A673 (cell line): ENCODE data around the gene FPGS. TPM values are rescaled to one million over a fixed set of nuclear protein-coding genes. Genes with fewer than 3 reads are reported as not detected.

Experiments used
- BruUV-seq: library from RNA; stranded (reverse); fragments of 400-500 nt; replicated peaks from 2 replicates; lab custom pipeline; 2021; lab: Mats Ljungman, UMichigan
- CTCF ChIA-PET: fragments of 300-600 bp; sonication (Branson Sonifier 250); formaldehyde crosslinking; loops from one replicate; lab custom pipeline; 2022; ENCODE audit warnings: antibody characterized with exemption; lab: Charles Lee
- POLR2A ChIA-PET: fragments of 300-600 bp; sonication (Branson Sonifier 250); formaldehyde crosslinking; loops from one replicate; lab custom pipeline; 2022; ENCODE audit warnings: antibody characterized with exemption; ENCODE audit not compliant: low non-redundant PET; lab: Charles Lee
- DNase-seq: peaks from one replicate; pipeline ENCODE4 v3.0.0-alpha.2; 2015; ENCODE audit warnings: low spot score
- H3K27ac ChIP-seq: fragments of 200-600 bp; sonication (generic); 2 replicates; pipeline ENCODE4 v1.5.1; 2016; ENCODE audit warnings: mixed run types, low read depth, mild to moderate bottlenecking, mixed read lengths, antibody characterized with exemption, low read length; ENCODE audit not compliant: poor library complexity, severe bottlenecking
- H3K27me3 ChIP-seq: fragments of 200-600 bp; sonication (generic); replicated peaks from 2 replicates; pipeline ENCODE4 v1.6.1; 2017; ENCODE audit warnings: mixed run types, low read depth, mild to moderate bottlenecking, mixed read lengths, antibody characterized with exemption, low read length; ENCODE audit not compliant: insufficient read depth, poor library complexity
- H3K36me3 ChIP-seq: fragments of 200-600 bp; sonication (generic); 2 replicates; pipeline ENCODE4 v1.6.1; 2016; ENCODE audit warnings: mixed run types, mild to moderate bottlenecking, mixed read lengths, antibody characterized with exemption, low read length; ENCODE audit not compliant: insufficient read depth, poor library complexity, severe bottlenecking
- H3K4me1 ChIP-seq: fragments of 200-600 bp; sonication (generic); 2 replicates; pipeline ENCODE4 v1.6.1; 2017; ENCODE audit warnings: mixed run types, mild to moderate bottlenecking, mixed read lengths, antibody characterized with exemption, low read length; ENCODE audit not compliant: insufficient read depth, poor library complexity, severe bottlenecking
- H3K4me3 ChIP-seq: fragments of 200-600 bp; sonication (generic); 2 replicates; pipeline ENCODE4 v1.5.1; 2016; ENCODE audit warnings: low read depth, mixed run types, mild to moderate bottlenecking, mixed read lengths, low read length; ENCODE audit not compliant: poor library complexity, severe bottlenecking
- H3K9me3 ChIP-seq: fragments of 200-600 bp; sonication (generic); 2 replicates; pipeline ENCODE4 v1.6.1; 2016; ENCODE audit warnings: mixed run types, low read depth, mild to moderate bottlenecking, mixed read lengths, antibody characterized with exemption, low read length; ENCODE audit not compliant: poor library complexity, severe bottlenecking
- CTCF ChIP-seq: fragments of 300-800, 200-600 bp; sonication (generic); conservative IDR thresholded peaks from 2 replicates; pipeline ENCODE4 v1.5.1; 2017; ENCODE audit warnings: low read depth, mild to moderate bottlenecking, antibody characterized with exemption, low read length, moderate library complexity, mixed read lengths
- EZH2 ChIP-seq: fragments of 200-600 bp; sonication (generic); IDR thresholded peaks from 2 replicates; pipeline ENCODE4 v1.6.1; 2017; ENCODE audit warnings: borderline replicate concordance, low read depth, mild to moderate bottlenecking, mixed read lengths, antibody characterized with exemption, low read length; ENCODE audit not compliant: poor library complexity, severe bottlenecking
- intact Hi-C: fragments of 100-400 bp; cut with micrococcal nuclease; formaldehyde crosslinking; loops from one replicate; pipeline ENCODE4 v1.10.0; 2022; ENCODE audit not compliant: unreplicated experiment
- total RNA-seq: library from RNA; stranded (reverse); gene quantifications from 2 replicates; pipeline ENCODE4 v1.2.3, GENCODE V29; 2021

The FPGS gene
- total RNA-seq, 1 experiment from 2014 or later = 74.9 TPM

GRCh38 chr9:127767410-127767809 lies 35.3 kb upstream of the FPGS start:
- no peaks in the 10 kb centered on the region for H3K36me3 ChIP-seq
- ChIA-PET POLR2A (no interaction called here), CTCF (interaction anchor here (0.6 kb wide), 1 partner anchor 218 kb away, joined by 3 read pairs; no protein-coding TSS in a partner anchor)
- intact Hi-C loops = no loop called here
- no peak for DNase-seq
- no peaks in the 10 kb centered on the region for H3K9me3 ChIP-seq
- H3K4me3 ChIP-seq = no peak overlapping the region
- H3K4me1 ChIP-seq = peaks cover 7% of the 10 kb centered on the region
- no TSS peak for BruUV-seq
- no peak overlapping the region for H3K27ac ChIP-seq
- TF ChIP-seq EZH2 (no peak), CTCF (no peak)
- H3K27me3 ChIP-seq = no peaks in the 10 kb centered on the region

GRCh38 chr9:127767909-127768331 lies 34.8 kb upstream of the FPGS start:
- Histone ChIP-seq H3K4me1 (peaks cover 7% of the 10 kb centered on the region), H3K36me3 (no peaks in the 10 kb centered on the region), H3K27ac (no peak overlapping the region), H3K4me3 (no peak overlapping the region), H3K27me3 (no peaks in the 10 kb centered on the region), H3K9me3 (no peaks in the 10 kb centered on the region)
- intact Hi-C loops = no loop called here
- no peak for DNase-seq
- CTCF ChIA-PET = no interaction called here
- POLR2A ChIA-PET = no interaction called here
- TF ChIP-seq CTCF (no peak), EZH2 (no peak)
- BruUV-seq = no TSS peak

- CTCF ChIA-PET = no interaction called here
- intact Hi-C loops = no loop called here
Measured at GRCh38 chr9:127768698-127769097, 34.0 kb upstream of the FPGS start.

More at GRCh38 chr9:127768698-127769097, 34.0 kb upstream of the FPGS start:
- H3K27ac ChIP-seq = no peak overlapping the region
- H3K4me1 ChIP-seq = peaks cover 7% of the 10 kb centered on the region
- H3K4me3 ChIP-seq = no peak overlapping the region
- BruUV-seq = no TSS peak
- DNase-seq = no peak
- no peak for TF ChIP-seq EZH2
- no peak for TF ChIP-seq CTCF
- POLR2A ChIA-PET = no interaction called here
- H3K27me3 ChIP-seq = no peaks in the 10 kb centered on the region
- no peaks in the 10 kb centered on the region for H3K9me3 ChIP-seq
- no peaks in the 10 kb centered on the region for H3K36me3 ChIP-seq
